HG03066 (cell line): ENCODE results near the gene FAM20A.

Experiments used
- ATAC-seq: cut with Tn5 transposase; IDR thresholded peaks from one replicate; pipeline ENCODE4 v1.9.1; 2021; ENCODE audit warnings: low read depth; ENCODE audit not compliant: unreplicated experiment

Gene FAM20A

GRCh38 chr17:68611353-68612208, 10.4 kb upstream of the FAM20A start:
- ATAC-seq = no peak

- no peak for ATAC-seq
Measured at GRCh38 chr17:68610554-68610953, 9.4 kb upstream of the FAM20A start.

DNA sequence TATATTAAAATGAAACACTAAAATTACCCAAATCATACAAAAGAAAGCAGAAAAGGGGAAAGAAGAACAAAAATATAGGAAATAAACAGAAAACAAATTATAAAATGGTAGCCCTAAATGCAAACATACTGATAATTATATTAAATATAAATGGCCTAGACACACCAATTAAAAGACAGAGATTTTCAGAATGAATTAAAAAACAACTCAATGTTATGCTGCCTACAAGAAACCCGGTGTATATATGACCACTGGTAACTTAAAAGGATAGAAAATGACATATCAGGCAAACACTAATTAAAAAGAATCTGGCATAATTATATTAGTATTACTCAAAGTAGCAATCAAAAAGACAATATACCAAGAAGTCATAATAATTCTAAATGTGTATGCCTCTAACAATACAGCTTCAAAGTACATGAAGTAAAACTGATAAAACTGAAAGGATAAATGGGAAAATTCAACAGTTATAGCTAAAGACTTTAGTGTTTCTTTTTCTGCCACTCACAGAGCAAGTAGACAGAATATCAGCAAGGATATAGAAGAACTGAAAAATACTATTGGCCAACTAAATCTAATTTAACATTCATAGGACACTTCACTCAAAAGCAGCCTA, 7.5 kb upstream of the FAM20A start:
- no peak for ATAC-seq

GRCh38 chr17:68606451-68607307, 5.5 kb upstream of the FAM20A start:
- ATAC-seq = no peak

DNA sequence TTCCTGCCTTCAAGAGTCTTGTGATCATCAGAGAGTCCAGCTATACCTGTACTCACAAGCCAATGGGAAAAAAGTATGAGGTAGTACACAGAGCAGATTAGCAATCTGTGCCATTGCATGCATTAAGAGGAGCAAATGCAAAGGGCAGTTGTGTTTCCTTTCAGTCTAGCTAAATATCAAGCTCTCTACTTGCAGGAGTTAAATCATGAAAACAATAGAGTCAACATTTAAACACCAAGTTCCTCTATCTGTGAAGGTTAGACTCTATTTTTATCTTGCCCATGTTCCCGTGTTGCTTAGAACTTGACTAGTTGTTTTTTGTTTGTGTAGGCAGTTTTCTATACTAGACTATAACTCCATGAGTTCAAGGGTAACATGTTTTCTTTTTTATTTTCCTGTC, 4.7 kb upstream of the FAM20A start:
- no peak for ATAC-seq

GRCh38 chr17:68603656-68604055, 2.5 kb upstream of the FAM20A start:
- no peak for ATAC-seq

DNA sequence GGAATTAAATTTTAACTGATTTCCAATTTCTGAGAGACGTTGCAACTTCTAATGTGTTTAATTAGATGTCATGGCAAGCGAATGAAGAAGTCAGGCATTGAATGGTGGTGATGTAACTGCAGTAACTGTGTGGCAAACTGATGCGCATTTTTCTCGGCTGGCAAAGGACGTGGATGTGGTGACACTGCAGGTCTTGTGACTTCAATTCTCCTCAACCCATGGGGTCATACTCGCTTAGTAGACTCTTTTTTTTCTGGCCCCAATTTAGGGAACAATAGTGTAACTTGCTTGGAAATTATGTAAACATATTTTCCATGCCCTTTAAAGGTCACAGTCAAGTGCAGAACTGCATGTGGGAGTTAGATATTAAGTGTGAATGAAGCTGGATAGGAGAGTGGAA, 1.9 kb upstream of the FAM20A start:
- no peak for ATAC-seq

DNA sequence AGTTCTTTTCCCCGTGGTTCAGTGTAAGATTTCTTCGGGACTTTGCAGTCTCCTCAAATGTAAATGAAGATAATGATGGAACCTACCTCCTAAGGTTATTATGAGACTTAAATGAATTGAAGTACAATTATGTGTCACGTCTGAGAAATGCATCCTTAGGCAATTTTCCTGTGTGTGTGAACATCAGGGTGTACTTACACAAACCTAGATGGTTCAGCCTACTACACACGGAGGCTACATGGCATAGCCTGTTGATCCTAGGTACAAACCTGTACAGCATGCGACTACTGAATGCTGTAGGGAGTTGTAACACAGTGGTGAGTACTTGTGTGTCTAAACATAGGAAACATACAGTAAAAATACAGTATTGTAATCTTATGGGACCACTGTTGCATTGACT, 1.1 kb upstream of the FAM20A start:
- ATAC-seq = no peak

DNA sequence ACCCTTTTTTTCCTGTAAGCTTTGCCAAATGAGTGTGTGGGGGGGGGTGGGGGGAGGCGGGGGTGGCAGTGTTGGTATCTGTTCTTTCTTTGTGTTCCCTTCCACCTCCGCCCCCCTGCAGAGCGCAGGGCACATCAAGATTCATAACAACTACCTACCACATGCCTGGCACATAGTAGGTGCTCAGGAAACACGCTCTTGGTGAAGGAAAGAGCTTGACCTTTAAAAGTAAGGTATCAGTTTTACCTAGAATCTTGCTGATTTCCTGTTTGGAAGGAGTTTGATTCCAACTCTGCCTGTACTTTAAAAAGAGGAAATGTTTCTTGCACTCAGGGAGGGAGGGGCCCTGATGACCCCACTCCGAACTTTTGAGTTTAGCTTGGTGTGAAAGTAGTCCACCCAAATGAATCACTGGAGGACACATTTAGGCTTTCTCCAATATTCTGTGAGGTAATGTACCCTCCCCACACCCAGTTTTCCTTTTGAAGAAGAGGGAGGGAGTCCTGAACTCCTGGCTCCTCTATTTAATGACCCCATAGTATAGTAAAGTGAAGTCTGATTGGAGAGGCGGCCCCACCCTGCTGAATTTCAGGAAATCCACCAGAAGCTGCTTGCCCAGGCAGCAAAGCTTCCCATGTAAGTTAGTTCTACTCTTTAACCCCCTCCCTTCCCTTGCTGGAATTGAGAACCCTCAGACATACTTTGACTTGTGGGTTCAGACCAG, 560 bp upstream of the FAM20A start:
- no peak for ATAC-seq

GRCh38 chr17:68600067-68600930, 868 bp downstream of the FAM20A start:
- ATAC-seq = no peak

DNA sequence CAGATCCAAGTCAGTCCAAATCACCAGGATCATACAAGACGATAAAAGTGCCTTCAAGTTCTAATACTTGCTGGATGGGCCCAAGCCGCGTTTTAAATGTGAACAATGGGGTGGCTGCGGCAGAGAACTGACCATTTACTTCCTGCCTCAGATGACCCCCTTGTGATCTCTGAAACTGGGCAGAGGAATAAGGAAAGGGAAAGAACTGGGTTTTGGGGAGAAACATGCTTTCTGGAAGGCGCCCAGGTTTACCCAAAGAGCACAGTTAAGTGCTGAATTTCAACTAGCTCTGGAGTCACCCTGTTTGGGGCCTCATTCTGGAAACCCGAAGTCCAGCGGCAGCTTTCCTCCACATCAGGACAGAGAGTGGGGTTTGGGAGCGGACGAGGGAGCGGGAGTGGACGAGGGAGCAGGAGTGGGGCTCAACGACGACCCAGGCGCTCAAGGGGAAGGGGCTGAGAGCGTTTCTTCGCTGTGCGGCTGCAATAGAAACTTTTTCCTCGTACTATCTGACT, 1.6 kb downstream of the FAM20A start:
- no peak for ATAC-seq

- no peak for ATAC-seq
Measured at GRCh38 chr17:68599091-68599490, 2.1 kb downstream of the FAM20A start.

DNA sequence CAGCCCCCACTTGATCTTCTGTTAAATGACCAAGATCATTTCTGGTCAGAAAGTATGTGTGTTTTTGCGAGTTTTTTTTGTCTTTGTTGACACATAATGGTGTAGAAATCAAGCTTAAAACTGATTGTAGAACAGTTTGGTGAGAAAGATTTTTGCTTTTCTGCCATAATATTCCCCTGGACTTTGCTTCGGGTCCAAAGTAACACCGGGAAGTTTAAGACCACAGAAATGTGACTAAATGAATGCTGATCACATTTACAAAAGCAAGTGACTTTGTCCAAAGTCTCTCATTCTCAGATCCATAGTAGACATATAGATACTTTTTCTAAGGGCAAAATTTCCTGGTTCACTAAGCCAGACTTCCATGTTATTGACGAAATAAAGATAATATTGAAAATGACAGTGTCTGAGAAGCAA, 2.6 kb downstream of the FAM20A start:
- no peak for ATAC-seq

- ATAC-seq = no peak
Measured at GRCh38 chr17:68598074-68598473, 3.1 kb downstream of the FAM20A start.

DNA sequence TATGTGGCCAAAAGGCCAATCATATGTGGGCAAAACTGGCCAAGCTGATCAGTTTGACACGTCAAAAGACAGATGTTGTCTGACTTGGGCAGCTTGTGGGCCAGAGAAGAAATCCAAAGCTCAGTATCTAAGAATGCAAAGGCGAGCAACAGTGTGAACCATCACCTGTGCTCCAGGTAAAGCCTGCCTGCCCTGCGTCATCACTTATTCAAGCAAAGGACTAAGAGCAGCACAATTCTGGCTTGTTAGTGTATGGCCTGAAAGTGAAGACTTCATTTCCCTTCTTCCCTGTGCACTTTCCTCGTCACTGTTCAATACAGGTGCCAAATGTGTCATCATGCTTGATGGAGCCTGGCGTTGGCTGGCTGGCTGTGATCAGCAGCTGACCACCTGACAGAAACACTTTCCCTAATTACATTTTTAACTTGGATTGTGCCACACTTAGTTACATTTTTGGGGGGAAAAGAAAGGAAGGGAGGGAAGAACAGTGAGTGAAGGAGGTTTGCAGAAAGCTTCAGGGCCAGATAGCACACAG, 4.7 kb downstream of the FAM20A start:
- ATAC-seq = no peak

- no peak for ATAC-seq
Measured at GRCh38 chr17:68595986-68596385, 5.2 kb downstream of the FAM20A start.

- no peak for ATAC-seq
Measured at GRCh38 chr17:68595496-68595895, 5.7 kb downstream of the FAM20A start.

DNA sequence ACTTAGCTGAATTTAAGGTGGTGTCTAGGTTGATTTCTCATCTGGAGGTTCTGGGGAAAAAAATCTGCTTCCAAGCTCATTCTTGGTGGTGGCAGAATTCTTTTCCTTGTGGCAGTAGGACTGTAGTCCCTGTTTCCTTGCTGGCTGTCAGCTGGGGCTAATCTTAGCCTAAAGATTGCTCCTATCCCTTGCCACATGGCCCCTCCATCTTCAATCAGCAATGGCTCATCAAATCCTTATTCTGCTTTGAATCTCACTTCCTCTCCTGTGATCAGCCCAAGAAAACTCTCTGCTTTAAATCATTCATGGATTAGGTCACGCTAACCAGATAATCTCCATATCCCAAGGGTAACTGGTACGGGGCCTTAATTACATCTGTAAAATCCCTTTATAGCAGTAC, 6.6 kb downstream of the FAM20A start:
- ATAC-seq = no peak
